Nephron (organoid): ENCODE measurements around the gene POLR3B.

Experiments used
- H3K27ac Mint-ChIP-seq, 3 experiments: 2 replicates each; pipeline ENCODE4 v1.8.0; 2020; ENCODE audit warnings: mixed read lengths in 3 of 3, mild to moderate bottlenecking in 2 of 3, moderate library complexity in 1 of 3
- H3K27me3 Mint-ChIP-seq: 2 replicates; pipeline ENCODE4 v1.8.0; 2021; ENCODE audit warnings: low read depth, mild to moderate bottlenecking, moderate library complexity, mixed read lengths
- H3K36me3 Mint-ChIP-seq: 2 replicates; pipeline ENCODE4 v1.8.0; 2020; ENCODE audit warnings: low read depth, mixed read lengths
- H3K4me1 Mint-ChIP-seq: 2 replicates; pipeline ENCODE4 v1.8.0; 2020; ENCODE audit warnings: mixed read lengths
- H3K4me3 Mint-ChIP-seq, 3 experiments: 2 replicates each; pipeline ENCODE4 v1.8.0; 2020; ENCODE audit warnings: mild to moderate bottlenecking in 3 of 3, mixed read lengths in 3 of 3, moderate library complexity in 2 of 3
- H3K9me3 Mint-ChIP-seq: 2 replicates; pipeline ENCODE4 v1.8.0; 2020; ENCODE audit warnings: mixed read lengths
- CTCF ChIP-seq, 3 experiments: fragments of 200-600 bp; sonication (generic); IDR thresholded peaks; one replicate each; pipeline ENCODE4 v1.5.0; 2021; ENCODE audit warnings: antibody characterized with exemption in 3 of 3; ENCODE audit not compliant: unreplicated experiment in 3 of 3

The POLR3B gene

GRCh38 chr12:106551410-106551809, 193.9 kb downstream of the POLR3B start:
- TF ChIP-seq CTCF (IDR thresholded peaks at IDR 0.05; ENCODE audit: unreplicated experiment in 3 of 3) = no peak
- H3K36me3 Mint-ChIP-seq = no peaks in the 10 kb centered on the region
- H3K27ac Mint-ChIP-seq = no peak overlapping the region
- H3K4me1 Mint-ChIP-seq = no peaks in the 10 kb centered on the region
- H3K4me3 Mint-ChIP-seq = no peak overlapping the region
- H3K9me3 Mint-ChIP-seq = peaks cover 29% of the 10 kb centered on the region
- peaks cover 8% of the 10 kb centered on the region for H3K27me3 Mint-ChIP-seq

GRCh38 chr12:106552228-106552627, 194.7 kb downstream of the POLR3B start:
- no peak for TF ChIP-seq CTCF (IDR thresholded peaks at IDR 0.05; ENCODE audit: unreplicated experiment in 3 of 3)
- no peaks in the 10 kb centered on the region for H3K36me3 Mint-ChIP-seq
- H3K27me3 Mint-ChIP-seq = peaks cover 8% of the 10 kb centered on the region
- no peak overlapping the region for H3K27ac Mint-ChIP-seq
- no peak overlapping the region for H3K4me3 Mint-ChIP-seq
- peaks cover 27% of the 10 kb centered on the region for H3K9me3 Mint-ChIP-seq
- H3K4me1 Mint-ChIP-seq = no peaks in the 10 kb centered on the region
